Panc1 (cell line): ENCODE data around the gene FSTL4.

Source experiments
- POLR2AphosphoS5 ChIP-seq: IDR thresholded peaks from 2 replicates; pipeline ENCODE4 v1.6.1; 2012; ENCODE audit warnings: mild to moderate bottlenecking, low read depth, low read length, moderate library complexity
- REST ChIP-seq, 2 experiments: IDR thresholded peaks; 2 replicates each; pipeline ENCODE4 v1.6.1; 2011 to 2012; ENCODE audit warnings: low read depth in 2 of 2, control low read depth in 1 of 2, low read length in 1 of 2, mild to moderate bottlenecking in 1 of 2, moderate library complexity in 1 of 2; ENCODE audit not compliant: insufficient read depth in 1 of 2
- SIN3A ChIP-seq: IDR thresholded peaks from 2 replicates; pipeline ENCODE4 v1.6.1; 2012; ENCODE audit warnings: low read depth, mild to moderate bottlenecking, low read length, moderate library complexity, borderline replicate concordance; ENCODE audit not compliant: insufficient read depth
- TF ChIP-seq, protein P1 (sequence below): fragments of 450-650 bp; IDR thresholded peaks from 2 replicates; pipeline ENCODE4 v1.5.1; 2017; ENCODE audit warnings: mild to moderate bottlenecking

- TF ChIP-seq, protein P1, sequence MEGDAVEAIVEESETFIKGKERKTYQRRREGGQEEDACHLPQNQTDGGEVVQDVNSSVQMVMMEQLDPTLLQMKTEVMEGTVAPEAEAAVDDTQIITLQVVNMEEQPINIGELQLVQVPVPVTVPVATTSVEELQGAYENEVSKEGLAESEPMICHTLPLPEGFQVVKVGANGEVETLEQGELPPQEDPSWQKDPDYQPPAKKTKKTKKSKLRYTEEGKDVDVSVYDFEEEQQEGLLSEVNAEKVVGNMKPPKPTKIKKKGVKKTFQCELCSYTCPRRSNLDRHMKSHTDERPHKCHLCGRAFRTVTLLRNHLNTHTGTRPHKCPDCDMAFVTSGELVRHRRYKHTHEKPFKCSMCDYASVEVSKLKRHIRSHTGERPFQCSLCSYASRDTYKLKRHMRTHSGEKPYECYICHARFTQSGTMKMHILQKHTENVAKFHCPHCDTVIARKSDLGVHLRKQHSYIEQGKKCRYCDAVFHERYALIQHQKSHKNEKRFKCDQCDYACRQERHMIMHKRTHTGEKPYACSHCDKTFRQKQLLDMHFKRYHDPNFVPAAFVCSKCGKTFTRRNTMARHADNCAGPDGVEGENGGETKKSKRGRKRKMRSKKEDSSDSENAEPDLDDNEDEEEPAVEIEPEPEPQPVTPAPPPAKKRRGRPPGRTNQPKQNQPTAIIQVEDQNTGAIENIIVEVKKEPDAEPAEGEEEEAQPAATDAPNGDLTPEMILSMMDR = no peak
- TF ChIP-seq REST (IDR thresholded peaks at IDR 0.05; ENCODE audit: insufficient read depth in 1 of 2, low read depth in 2 of 2, low read length in 1 of 2) (no peak), POLR2AphosphoS5 (no peak), SIN3A (no peak)
Observed at GRCh38 chr5:133652951-133653759, 40.8 kb upstream of the FSTL4 start.
